HEK293 (cell line): ENCODE results near the gene LHFPL3.

Experiments used
- CTCF ChIP-seq: fragments of 450-650 bp; formaldehyde crosslinking; IDR thresholded peaks from 2 replicates; pipeline ENCODE4 v1.5.1; 2016; ENCODE audit warnings: missing biosample characterization, missing genetic modification characterization
- KLF9 ChIP-seq: fragments of 450-650 bp; formaldehyde crosslinking; IDR thresholded peaks from 2 replicates; pipeline ENCODE4 v1.5.1; 2016; ENCODE audit warnings: missing biosample characterization, missing genetic modification characterization, low read depth
- YY1 ChIP-seq: fragments of 450-650 bp; formaldehyde crosslinking; IDR thresholded peaks from 2 replicates; pipeline ENCODE4 v1.5.1; 2018; ENCODE audit warnings: missing biosample characterization, missing genetic modification characterization
- ZNF785 ChIP-seq: fragments of 450-650 bp; formaldehyde crosslinking; IDR thresholded peaks from 2 replicates; pipeline ENCODE4 v1.5.1; 2016; ENCODE audit warnings: missing biosample characterization, missing genetic modification characterization
- TF ChIP-seq, protein P1 (sequence below): sonication (generic); formaldehyde crosslinking; IDR thresholded peaks from 2 replicates; pipeline ENCODE4 v1.8.1; 2022; ENCODE audit warnings: mild to moderate bottlenecking, moderate library complexity, missing genetic modification reagents
- TF ChIP-seq, protein P2 (sequence below): fragments of 450-650 bp; formaldehyde crosslinking; IDR thresholded peaks from 2 replicates; pipeline ENCODE4 v1.5.1; 2016; ENCODE audit warnings: missing biosample characterization, missing genetic modification characterization
- TF ChIP-seq, protein P3 (sequence below): fragments of 450-650 bp; formaldehyde crosslinking; IDR thresholded peaks from 2 replicates; pipeline ENCODE4 v1.5.1; 2016; ENCODE audit warnings: missing biosample characterization, missing genetic modification characterization

GRCh38 chr7:104661575-104661974 lies 333.2 kb downstream of the LHFPL3 start:
- no peak for TF ChIP-seq CTCF (tag by site-specific recombination)
- no peak for TF ChIP-seq YY1 (tag by site-specific recombination)
- TF ChIP-seq, protein P1, sequence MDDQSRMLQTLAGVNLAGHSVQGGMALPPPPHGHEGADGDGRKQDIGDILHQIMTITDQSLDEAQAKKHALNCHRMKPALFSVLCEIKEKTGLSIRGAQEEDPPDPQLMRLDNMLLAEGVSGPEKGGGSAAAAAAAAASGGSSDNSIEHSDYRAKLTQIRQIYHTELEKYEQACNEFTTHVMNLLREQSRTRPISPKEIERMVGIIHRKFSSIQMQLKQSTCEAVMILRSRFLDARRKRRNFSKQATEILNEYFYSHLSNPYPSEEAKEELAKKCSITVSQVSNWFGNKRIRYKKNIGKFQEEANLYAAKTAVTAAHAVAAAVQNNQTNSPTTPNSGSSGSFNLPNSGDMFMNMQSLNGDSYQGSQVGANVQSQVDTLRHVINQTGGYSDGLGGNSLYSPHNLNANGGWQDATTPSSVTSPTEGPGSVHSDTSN (CRISPR knock-in tag): no peak
- TF ChIP-seq, protein P2, sequence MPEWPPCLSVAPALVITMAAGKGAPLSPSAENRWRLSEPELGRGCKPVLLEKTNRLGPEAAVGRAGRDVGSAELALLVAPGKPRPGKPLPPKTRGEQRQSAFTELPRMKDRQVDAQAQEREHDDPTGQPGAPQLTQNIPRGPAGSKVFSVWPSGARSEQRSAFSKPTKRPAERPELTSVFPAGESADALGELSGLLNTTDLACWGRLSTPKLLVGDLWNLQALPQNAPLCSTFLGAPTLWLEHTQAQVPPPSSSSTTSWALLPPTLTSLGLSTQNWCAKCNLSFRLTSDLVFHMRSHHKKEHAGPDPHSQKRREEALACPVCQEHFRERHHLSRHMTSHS: no peak
- TF ChIP-seq ZNF785 (tag by site-specific recombination): no peak
- TF ChIP-seq, protein P3, sequence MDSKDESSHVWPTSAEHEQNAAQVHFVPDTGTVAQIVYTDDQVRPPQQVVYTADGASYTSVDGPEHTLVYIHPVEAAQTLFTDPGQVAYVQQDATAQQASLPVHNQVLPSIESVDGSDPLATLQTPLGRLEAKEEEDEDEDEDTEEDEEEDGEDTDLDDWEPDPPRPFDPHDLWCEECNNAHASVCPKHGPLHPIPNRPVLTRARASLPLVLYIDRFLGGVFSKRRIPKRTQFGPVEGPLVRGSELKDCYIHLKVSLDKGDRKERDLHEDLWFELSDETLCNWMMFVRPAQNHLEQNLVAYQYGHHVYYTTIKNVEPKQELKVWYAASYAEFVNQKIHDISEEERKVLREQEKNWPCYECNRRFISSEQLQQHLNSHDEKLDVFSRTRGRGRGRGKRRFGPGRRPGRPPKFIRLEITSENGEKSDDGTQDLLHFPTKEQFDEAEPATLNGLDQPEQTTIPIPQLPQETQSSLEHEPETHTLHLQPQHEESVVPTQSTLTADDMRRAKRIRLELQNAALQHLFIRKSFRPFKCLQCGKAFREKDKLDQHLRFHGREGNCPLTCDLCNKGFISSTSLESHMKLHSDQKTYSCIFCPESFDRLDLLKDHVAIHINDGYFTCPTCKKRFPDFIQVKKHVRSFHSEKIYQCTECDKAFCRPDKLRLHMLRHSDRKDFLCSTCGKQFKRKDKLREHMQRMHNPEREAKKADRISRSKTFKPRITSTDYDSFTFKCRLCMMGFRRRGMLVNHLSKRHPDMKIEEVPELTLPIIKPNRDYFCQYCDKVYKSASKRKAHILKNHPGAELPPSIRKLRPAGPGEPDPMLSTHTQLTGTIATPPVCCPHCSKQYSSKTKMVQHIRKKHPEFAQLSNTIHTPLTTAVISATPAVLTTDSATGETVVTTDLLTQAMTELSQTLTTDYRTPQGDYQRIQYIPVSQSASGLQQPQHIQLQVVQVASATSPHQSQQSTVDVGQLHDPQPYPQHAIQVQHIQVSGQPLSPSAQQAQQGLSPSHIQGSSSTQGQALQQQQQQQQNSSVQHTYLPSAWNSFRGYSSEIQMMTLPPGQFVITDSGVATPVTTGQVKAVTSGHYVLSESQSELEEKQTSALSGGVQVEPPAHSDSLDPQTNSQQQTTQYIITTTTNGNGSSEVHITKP: no peak
- TF ChIP-seq KLF9 (tag by site-specific recombination): no peak
